Activated CD4-positive, alpha-beta T cell treated with anti-CD3 and anti-CD28 coated beads, Interleukin-2, amount 10 ng/mL, durations not matched to agents 7 days and 5 days (primary cell): ENCODE data around the gene GNA12. TPM values are rescaled to one million over a fixed set of nuclear protein-coding genes. Genes with fewer than 3 reads are reported as not detected.
A peak's percentile ranks its signal among the peaks of the same experiment; 100 is the strongest.

Experiments
- CTCF ChIA-PET: fragments of 350-600 bp; sonication (Branson Sonifier 250); formaldehyde crosslinking; loops from one replicate; lab custom pipeline; 2021; ENCODE audit warnings: antibody characterized with exemption; lab: Charles Lee
- POLR2A ChIA-PET: fragments of 350-600 bp; sonication (Branson Sonifier 250); formaldehyde crosslinking; loops from one replicate; lab custom pipeline; 2021; ENCODE audit warnings: antibody characterized with exemption; lab: Charles Lee
- DNase-seq: peaks from one replicate; pipeline ENCODE4 v3.0.0-alpha.2; 2020
- H3K27ac Mint-ChIP-seq: one replicate; pipeline ENCODE4 v1.8.0; 2021; ENCODE audit warnings: mild to moderate bottlenecking, moderate library complexity, mixed read lengths
- H3K27me3 Mint-ChIP-seq: one replicate; pipeline ENCODE4 v1.8.0; 2021; ENCODE audit warnings: mixed read lengths
- H3K36me3 Mint-ChIP-seq: one replicate; pipeline ENCODE4 v1.8.0; 2021; ENCODE audit warnings: low read depth, mixed read lengths
- H3K4me1 Mint-ChIP-seq: one replicate; pipeline ENCODE4 v1.8.0; 2021; ENCODE audit warnings: mixed read lengths
- H3K4me3 Mint-ChIP-seq: one replicate; pipeline ENCODE4 v1.8.0; 2021; ENCODE audit warnings: mild to moderate bottlenecking, moderate library complexity, mixed read lengths
- H3K9me3 Mint-ChIP-seq: one replicate; pipeline ENCODE4 v1.8.0; 2021; ENCODE audit warnings: mixed read lengths
- total RNA-seq, 2 experiments: library from RNA; stranded (reverse); gene quantifications; one replicate each; pipeline ENCODE4 v1.2.3, GENCODE V29; 2021

The GNA12 gene
- total RNA-seq, 2 experiments from 2014 or later = 16.2 to 17.1 TPM

GRCh38 chr7:2818121-2818520, 26.0 kb downstream of the GNA12 start:
- H3K27me3 Mint-ChIP-seq = no peaks in the 10 kb centered on the region
- POLR2A ChIA-PET = no interaction called here

GRCh38 chr7:2817456-2817855, 26.7 kb downstream of the GNA12 start:
- H3K36me3 Mint-ChIP-seq = no peaks in the 10 kb centered on the region
- H3K27ac Mint-ChIP-seq = no peak overlapping the region
- no peaks in the 10 kb centered on the region for H3K9me3 Mint-ChIP-seq
- no peaks in the 10 kb centered on the region for H3K27me3 Mint-ChIP-seq
- CTCF ChIA-PET = no interaction called here
- no peak for DNase-seq
- peaks cover 12% of the 10 kb centered on the region for H3K4me1 Mint-ChIP-seq
- H3K4me3 Mint-ChIP-seq = no peak overlapping the region
- POLR2A ChIA-PET = no interaction called here

More at GRCh38 chr7:2818121-2818520, 26.0 kb downstream of the GNA12 start:
- Mint-ChIP-seq H3K9me3 (no peaks in the 10 kb centered on the region), H3K4me3 (no peak overlapping the region), H3K36me3 (no peaks in the 10 kb centered on the region), H3K27ac (no peak overlapping the region), H3K4me1 (peaks cover 12% of the 10 kb centered on the region)
- no peak for DNase-seq
- CTCF ChIA-PET = interaction anchor here (0.6 to 0.7 kb wide), 3 partner anchors 81 to 382 kb away, joined by 3 to 4 read pairs (median 4); no protein-coding TSS in a partner anchor

GRCh38 chr7:2815875-2816245, 28.2 kb downstream of the GNA12 start:
- H3K27me3 Mint-ChIP-seq = no peaks in the 10 kb centered on the region
- DNase-seq = no peak
- CTCF ChIA-PET = no interaction called here
- H3K4me3 Mint-ChIP-seq = no peak overlapping the region
- H3K27ac Mint-ChIP-seq = peak overlapping the region; percentile 32
- no peaks in the 10 kb centered on the region for H3K36me3 Mint-ChIP-seq
- no peaks in the 10 kb centered on the region for H3K9me3 Mint-ChIP-seq
- peaks cover 8% of the 10 kb centered on the region for H3K4me1 Mint-ChIP-seq
- POLR2A ChIA-PET = no interaction called here

GRCh38 chr7:2814946-2815874, 28.9 kb downstream of the GNA12 start:
- H3K27me3 Mint-ChIP-seq = no peaks in the 10 kb centered on the region
- H3K4me3 Mint-ChIP-seq = no peak overlapping the region
- DNase-seq = no peak
- no peaks in the 10 kb centered on the region for H3K36me3 Mint-ChIP-seq
- H3K9me3 Mint-ChIP-seq = no peaks in the 10 kb centered on the region
- POLR2A ChIA-PET = no interaction called here
- peaks cover 8% of the 10 kb centered on the region for H3K4me1 Mint-ChIP-seq
- CTCF ChIA-PET = no interaction called here
- H3K27ac Mint-ChIP-seq = peak overlapping the region; percentile 32

- H3K27ac Mint-ChIP-seq = no peak overlapping the region
- H3K9me3 Mint-ChIP-seq = no peaks in the 10 kb centered on the region
- H3K27me3 Mint-ChIP-seq = no peaks in the 10 kb centered on the region
- no peaks in the 10 kb centered on the region for H3K36me3 Mint-ChIP-seq
- CTCF ChIA-PET = interaction anchor here (1.0 kb wide), 1 partner anchor 91 kb away, joined by 3 read pairs; no protein-coding TSS in a partner anchor
- no peak overlapping the region for H3K4me3 Mint-ChIP-seq
- POLR2A ChIA-PET = no interaction called here
- H3K4me1 Mint-ChIP-seq = peaks cover 4% of the 10 kb centered on the region
- no peak for DNase-seq
Observed at GRCh38 chr7:2814186-2814945, 29.7 kb downstream of the GNA12 start.

GRCh38 chr7:2813350-2814185, 30.5 kb downstream of the GNA12 start:
- H3K9me3 Mint-ChIP-seq = no peaks in the 10 kb centered on the region
- no peak overlapping the region for H3K4me3 Mint-ChIP-seq
- CTCF ChIA-PET = interaction anchor here (0.8 to 2.3 kb wide), 3 partner anchors 12 to 90 kb away, joined by 3 to 6 read pairs (median 3); no protein-coding TSS in a partner anchor
- POLR2A ChIA-PET = no interaction called here
- peaks cover 3% of the 10 kb centered on the region for H3K4me1 Mint-ChIP-seq
- DNase-seq = no peak
- no peaks in the 10 kb centered on the region for H3K27me3 Mint-ChIP-seq
- H3K36me3 Mint-ChIP-seq = no peaks in the 10 kb centered on the region
- H3K27ac Mint-ChIP-seq = no peak overlapping the region

GRCh38 chr7:2812831-2813230, 31.3 kb downstream of the GNA12 start:
- no peak for DNase-seq
- Mint-ChIP-seq H3K27me3 (no peaks in the 10 kb centered on the region), H3K4me1 (peaks cover 3% of the 10 kb centered on the region), H3K4me3 (no peak overlapping the region), H3K27ac (no peak overlapping the region), H3K9me3 (no peaks in the 10 kb centered on the region), H3K36me3 (no peaks in the 10 kb centered on the region)
- ChIA-PET CTCF (interaction anchor here (0.8 to 2.3 kb wide), 2 partner anchors 11 to 21 kb away, joined by 3 to 6 read pairs; no protein-coding TSS in a partner anchor), POLR2A (no interaction called here)

GRCh38 chr7:2812114-2812487, 32.0 kb downstream of the GNA12 start:
- no peak for DNase-seq
- H3K9me3 Mint-ChIP-seq = no peaks in the 10 kb centered on the region
- peaks cover 3% of the 10 kb centered on the region for H3K4me1 Mint-ChIP-seq
- no peak overlapping the region for H3K27ac Mint-ChIP-seq
- CTCF ChIA-PET = interaction anchor here (2.3 kb wide), 1 partner anchor 21 kb away, joined by 6 read pairs; no protein-coding TSS in a partner anchor
- no peak overlapping the region for H3K4me3 Mint-ChIP-seq
- H3K36me3 Mint-ChIP-seq = no peaks in the 10 kb centered on the region
- H3K27me3 Mint-ChIP-seq = no peaks in the 10 kb centered on the region
- POLR2A ChIA-PET = no interaction called here

GRCh38 chr7:2811476-2812113, 32.5 kb downstream of the GNA12 start:
- H3K4me1 Mint-ChIP-seq = peaks cover 3% of the 10 kb centered on the region
- CTCF ChIA-PET = interaction anchor here (2.3 kb wide), 1 partner anchor 20 kb away, joined by 6 read pairs; no protein-coding TSS in a partner anchor
- H3K9me3 Mint-ChIP-seq = no peaks in the 10 kb centered on the region

GRCh38 chr7:2810682-2811415, 33.3 kb downstream of the GNA12 start:
- H3K27ac Mint-ChIP-seq = no peak overlapping the region
- POLR2A ChIA-PET = no interaction called here
- no peaks in the 10 kb centered on the region for H3K9me3 Mint-ChIP-seq
- CTCF ChIA-PET = interaction anchor here (2.3 kb wide), 1 partner anchor 19 kb away, joined by 6 read pairs; no protein-coding TSS in a partner anchor
- H3K36me3 Mint-ChIP-seq = no peaks in the 10 kb centered on the region
- peaks cover 3% of the 10 kb centered on the region for H3K4me1 Mint-ChIP-seq
- H3K27me3 Mint-ChIP-seq = no peaks in the 10 kb centered on the region
- DNase-seq = no peak
- no peak overlapping the region for H3K4me3 Mint-ChIP-seq

More at GRCh38 chr7:2811476-2812113, 32.5 kb downstream of the GNA12 start:
- H3K27me3 Mint-ChIP-seq = no peaks in the 10 kb centered on the region
- no peak for DNase-seq
- no peaks in the 10 kb centered on the region for H3K36me3 Mint-ChIP-seq
- POLR2A ChIA-PET = no interaction called here
- H3K4me3 Mint-ChIP-seq = no peak overlapping the region
- H3K27ac Mint-ChIP-seq = no peak overlapping the region

GRCh38 chr7:2809903-2810625, 34.0 kb downstream of the GNA12 start:
- POLR2A ChIA-PET = no interaction called here

More at GRCh38 chr7:2809903-2810625, 34.0 kb downstream of the GNA12 start:
- no peak for DNase-seq
- CTCF ChIA-PET = interaction anchor here (0.8 kb wide), 1 partner anchor 236 kb away, joined by 3 read pairs; no protein-coding TSS in a partner anchor
- H3K27ac Mint-ChIP-seq = no peak overlapping the region
- H3K36me3 Mint-ChIP-seq = no peaks in the 10 kb centered on the region
- no peaks in the 10 kb centered on the region for H3K9me3 Mint-ChIP-seq
- peaks cover 3% of the 10 kb centered on the region for H3K4me1 Mint-ChIP-seq
- H3K27me3 Mint-ChIP-seq = no peaks in the 10 kb centered on the region
- no peak overlapping the region for H3K4me3 Mint-ChIP-seq
